NT2/D1 (cell line): ENCODE results near the gene ANO8.

Experiments used
- DNase-seq: peaks from one replicate; pipeline ENCODE4 v3.0.0-alpha.2; 2011; ENCODE audit warnings: low read depth, low spot score
- H3K27me3 ChIP-seq: 2 replicates; pipeline ENCODE4 v1.6.0; 2011; ENCODE audit warnings: mild to moderate bottlenecking; ENCODE audit not compliant: insufficient read length, insufficient read depth
- H3K36me3 ChIP-seq: 2 replicates; pipeline ENCODE4 v1.6.1; 2011; ENCODE audit warnings: mild to moderate bottlenecking, low read length, mixed read lengths; ENCODE audit not compliant: insufficient read depth, insufficient read length
- H3K4me1 ChIP-seq: 2 replicates; pipeline ENCODE4 v1.5.1; 2011; ENCODE audit not compliant: insufficient read depth, insufficient read length
- H3K4me3 ChIP-seq: 2 replicates; pipeline ENCODE4 v1.5.1; 2011; ENCODE audit warnings: low read depth; ENCODE audit not compliant: insufficient read length
- H3K9ac ChIP-seq: 2 replicates; pipeline ENCODE4 v1.6.0; 2011; ENCODE audit warnings: low read depth; ENCODE audit not compliant: insufficient read length
- H3K9me3 ChIP-seq: 2 replicates; pipeline ENCODE4 v1.5.1; 2011; ENCODE audit warnings: mild to moderate bottlenecking, low read length; ENCODE audit not compliant: insufficient read depth
- SUZ12 ChIP-seq: IDR thresholded peaks from 2 replicates; pipeline ENCODE4 v1.6.1; 2011; ENCODE audit not compliant: insufficient read length, insufficient read depth; ENCODE audit errors: extremely low read depth
- YY1 ChIP-seq: IDR thresholded peaks from 2 replicates; pipeline ENCODE4 v1.6.1; 2011; ENCODE audit not compliant: insufficient read length, insufficient read depth
- ZNF274 ChIP-seq: IDR thresholded peaks from 2 replicates; pipeline ENCODE4 v1.6.1; 2011; ENCODE audit warnings: mild to moderate bottlenecking, low read depth, low read length

Gene ANO8

GRCh38 chr19:17319473-17320238, 15.0 kb downstream of the ANO8 start:
- Histone ChIP-seq H3K27me3 (no peaks in the 10 kb centered on the region), H3K4me1 (peaks cover 14% of the 10 kb centered on the region), H3K4me3 (no peak overlapping the region), H3K9me3 (no peaks in the 10 kb centered on the region), H3K9ac (no peak overlapping the region), H3K36me3 (peaks cover 68% of the 10 kb centered on the region)
- no peak for DNase-seq
- TF ChIP-seq ZNF274 (no peak), YY1 (no peak), SUZ12 (no peak)

GRCh38 chr19:17318966-17319365, 15.7 kb downstream of the ANO8 start:
- TF ChIP-seq YY1 (no peak), ZNF274 (no peak), SUZ12 (no peak)
- H3K27me3 ChIP-seq, result no peaks in the 10 kb centered on the region
- H3K4me1 ChIP-seq, result peaks cover 11% of the 10 kb centered on the region
- H3K9me3 ChIP-seq, result no peaks in the 10 kb centered on the region
- H3K9ac ChIP-seq, result no peak overlapping the region
- H3K4me3 ChIP-seq, result no peak overlapping the region
- DNase-seq, result no peak
- H3K36me3 ChIP-seq, result peaks cover 69% of the 10 kb centered on the region

GRCh38 chr19:17314007-17314593, 20.6 kb downstream of the ANO8 start:
- H3K9me3 ChIP-seq, result no peaks in the 10 kb centered on the region
- H3K36me3 ChIP-seq, result peaks cover 55% of the 10 kb centered on the region
- no peak for DNase-seq
- no peak overlapping the region for H3K4me3 ChIP-seq
- TF ChIP-seq SUZ12 (no peak), ZNF274 (no peak), YY1 (no peak)
- H3K27me3 ChIP-seq, result no peaks in the 10 kb centered on the region
- no peak overlapping the region for H3K9ac ChIP-seq
- peaks cover 23% of the 10 kb centered on the region for H3K4me1 ChIP-seq

DNA sequence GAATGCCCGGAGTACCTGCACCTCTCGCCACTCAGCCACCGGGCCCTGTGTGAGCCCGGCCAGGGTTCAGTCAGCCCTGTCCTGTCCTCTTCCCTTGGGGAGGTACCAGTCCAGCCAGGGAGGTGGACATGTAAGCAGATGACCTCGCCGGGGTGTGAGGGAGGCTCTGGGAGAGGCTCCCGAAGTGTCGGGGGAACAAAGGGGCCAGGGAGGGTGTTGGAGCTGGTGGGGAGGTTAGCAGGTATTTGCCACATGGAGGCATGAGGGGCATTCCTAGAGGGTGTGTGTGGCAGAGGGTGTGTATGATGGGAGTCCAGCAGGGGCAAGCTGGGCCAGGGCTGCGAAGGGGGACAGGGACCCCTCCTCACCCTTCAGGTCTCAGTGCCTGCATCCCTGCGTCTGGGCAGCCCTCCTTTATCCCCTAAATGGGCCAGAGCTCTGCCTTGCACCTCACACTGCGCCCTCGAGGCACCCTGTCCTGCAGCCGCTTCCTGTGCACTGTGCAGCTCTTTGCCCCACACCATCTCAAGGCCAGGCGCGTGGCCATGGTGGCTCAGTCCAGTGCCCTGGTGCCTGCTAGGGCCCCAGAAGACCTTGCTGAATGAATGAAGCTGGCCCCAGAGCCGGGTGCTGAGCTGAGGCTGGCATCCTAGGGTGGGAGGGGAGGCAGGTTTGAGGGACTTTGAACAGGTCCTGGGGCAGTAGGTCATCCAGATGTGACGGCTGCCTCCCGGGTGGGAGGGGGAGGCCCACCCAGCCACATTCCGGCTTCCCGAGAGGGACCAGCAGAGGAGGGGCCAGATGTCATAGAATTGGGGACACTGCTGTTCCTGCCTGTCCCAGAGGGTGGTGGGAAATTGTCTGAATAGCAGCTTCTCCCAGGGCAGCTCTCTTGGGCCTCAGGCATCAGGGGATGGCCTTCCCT, 22.2 kb downstream of the ANO8 start:
- Histone ChIP-seq H3K9me3 (no peaks in the 10 kb centered on the region), H3K4me3 (no peak overlapping the region), H3K4me1 (peaks cover 23% of the 10 kb centered on the region), H3K27me3 (no peaks in the 10 kb centered on the region), H3K9ac (peak overlapping the region; percentile 62), H3K36me3 (peaks cover 49% of the 10 kb centered on the region)
- TF ChIP-seq SUZ12, result no peak
- no peak for TF ChIP-seq YY1
- no peak for TF ChIP-seq ZNF274
- DNase-seq, result no peak

- Histone ChIP-seq H3K4me1 (peaks cover 23% of the 10 kb centered on the region), H3K4me3 (no peak overlapping the region), H3K9ac (peak overlapping the region; percentile 62), H3K9me3 (no peaks in the 10 kb centered on the region), H3K27me3 (no peaks in the 10 kb centered on the region), H3K36me3 (peaks cover 47% of the 10 kb centered on the region)
- no peak for TF ChIP-seq SUZ12
- TF ChIP-seq YY1, result no peak
- TF ChIP-seq ZNF274, result no peak
- no peak for DNase-seq
Measured at GRCh38 chr19:17311455-17312188, 23.0 kb downstream of the ANO8 start.

DNA sequence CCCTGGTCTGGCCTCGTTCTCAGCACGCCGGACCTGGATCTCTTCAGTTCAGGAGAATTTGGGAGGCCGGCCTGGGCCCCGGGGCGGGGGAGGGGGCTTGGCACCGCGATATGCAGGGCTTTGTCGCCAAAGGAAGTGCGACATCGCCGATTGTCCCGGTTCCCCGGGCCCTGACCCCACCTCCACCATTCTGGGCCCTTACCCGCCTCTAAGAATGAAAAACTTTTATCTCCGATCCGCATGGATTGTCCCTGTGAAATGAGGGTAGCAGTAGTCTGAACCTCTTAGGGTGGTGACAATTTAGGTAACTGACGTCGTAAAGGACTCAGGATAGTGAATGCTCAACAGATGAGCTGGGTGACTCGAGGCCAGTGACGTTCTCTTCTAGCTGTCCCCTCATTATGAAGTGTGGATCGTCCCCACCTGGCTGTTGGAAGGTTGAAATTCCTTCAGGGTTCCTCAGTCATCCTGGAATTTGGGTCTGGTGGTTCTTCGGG, 24.6 kb downstream of the ANO8 start:
- no peak for DNase-seq
- TF ChIP-seq ZNF274, result no peak
- Histone ChIP-seq H3K4me3 (peak overlapping the region; percentile 78), H3K4me1 (peaks cover 23% of the 10 kb centered on the region), H3K9me3 (no peaks in the 10 kb centered on the region), H3K9ac (peak overlapping the region; percentile 89), H3K27me3 (no peaks in the 10 kb centered on the region), H3K36me3 (peaks cover 35% of the 10 kb centered on the region)
